Heart right ventricle (tissue), 16 donors: ENCODE results near the gene S100A12. TPM values are rescaled to one million over a fixed set of nuclear protein-coding genes. Genes with fewer than 3 reads are reported as not detected.

Experiments
- ATAC-seq, 8 donors: fragments of 200-7000 bp; cut with Tn5 transposase; one replicate each; pipeline ENCODE4 v1.9.1; 2020; ENCODE audit warnings: mild to moderate bottlenecking in 8 of 8, moderate library complexity in 8 of 8, moderate number of reproducible peaks in 1 of 8
- DNase-seq, 2 donors: peaks; one replicate each; pipeline ENCODE4 v3.0.0-alpha.2; 2020
- H3K27ac ChIP-seq, 10 donors: fragments of 200-600 bp; sonication (generic) in 2 of 10; one replicate each; pipeline versions ENCODE4 v1.5.0 to v1.8.0; 2020 to 2022; ENCODE audit warnings: mild to moderate bottlenecking in 3 of 10
- H3K27me3 ChIP-seq, 7 donors: fragments of 200-600 bp; one replicate each; pipeline ENCODE4 v1.8.0; 2021 to 2022; ENCODE audit warnings: mild to moderate bottlenecking in 2 of 7
- H3K36me3 ChIP-seq, 9 donors: fragments of 200-600 bp; sonication (generic) in 1 of 9; one replicate each; pipeline versions ENCODE4 v1.5.0 to v1.8.0; 2020 to 2022; ENCODE audit warnings: mild to moderate bottlenecking in 2 of 9
- H3K4me1 ChIP-seq, 9 donors: fragments of 200-600 bp; sonication (generic) in 1 of 9; one replicate each; pipeline versions ENCODE4 v1.5.0 to v1.8.0; 2020 to 2022; ENCODE audit warnings: mild to moderate bottlenecking in 4 of 9
- H3K4me3 ChIP-seq, 10 donors: fragments of 200-600 bp; sonication (generic) in 2 of 10; one replicate each; pipeline versions ENCODE4 v1.5.0 to v1.8.0; 2020 to 2022; ENCODE audit warnings: mild to moderate bottlenecking in 7 of 10, moderate library complexity in 2 of 10
- H3K9me3 ChIP-seq, 11 donors: fragments of 200-600 bp in 10 of 11; sonication (generic) in 2 of 11; one replicate each; pipeline versions ENCODE4 v1.5.0 to v1.8.0; 2013 to 2022; ENCODE audit warnings: mild to moderate bottlenecking in 2 of 11, control low read depth in 1 of 11, moderate library complexity in 1 of 11
- WGBS, 2 donors: extraction: QIAGEN DNeasy Blood & Tissue Kit; methylation state at CpG; one replicate each; pipeline ENCODE4 v1.1.7; 2013; ENCODE audit warnings: inconsistent platforms in 1 of 2; 5-methylcytosine and 5-hydroxymethylcytosine counted together
- intact Hi-C, 10 donors: fragments of 100-400 bp; cut with DNase I; formaldehyde crosslinking; loops; one replicate each; pipeline versions ENCODE4 v1.11.1 to v1.14.2; 2022
- polyA plus RNA-seq, 2 donors: library from polyadenylated mRNA; stranded (reverse); fragments of 200-250 nt; gene quantifications; one replicate each; pipeline ENCODE4 v1.2.3, GENCODE V29; 2013
- total RNA-seq, 10 donors: library from RNA; stranded (reverse); fragmentation: NEBNext Ultra II Directional in 3 of 10; extraction: Animal tissue kit (Norgen Biotek cat#: 25700) in 3 of 10; gene quantifications; one replicate each; pipeline versions ENCODE4 v1.2.1 to v1.2.4, GENCODE V29; 2021 to 2023
- TF ChIP-seq, protein P1 (sequence below), 9 donors: fragments of 200-600 bp; sonication (generic) in 2 of 9; IDR thresholded peaks; one replicate each; pipeline versions ENCODE4 v1.5.0 to v1.8.0; 2021 to 2022; ENCODE audit warnings: antibody characterized with exemption in 9 of 9, mild to moderate bottlenecking in 5 of 9, moderate library complexity in 1 of 9
- donor health status: Arrhythmogenic right ventricular cardiomyopathy.
- donor health status: ischemic (EF 13 %, LVEDD 7.1; RV severe dilation, severe dysfunction).
- donor health status: healthy with polysubstance abuse.
- donor health status: DM: no; HTN: yes; CAD: no.
- donor health status: DM: no; HTN: no; CAD: no.
- donor health status: ischemic (EF 25% LVEDD 6.9; RV normal size, moderate dysfunction).
- donor health status: ischemic (EF 25% LVEDD 5.7; RV mildly dilated, moderate dysfunction).
- donor health status: healthy.
- donor health status: DM: yes; HTN: yes; CAD: no.
- donor health status: Ischemic cardiomyopathy.
- donor health status: ischemic (EF 35%, LVEDD 5.7; RV mildly dilated, moderate dysfunction).
- donor health status: nonischemic (EF 11% LVEDD 7.7; RV severe dilation, severe dysfunction).
- donor health status: DM: yes; HTN: yes; CAD: no.
- donor health status: PGD.
- donor health status: ischemic (EF 29% LVEDD 5.4; RV normal size, mild dysfunction).
- donor health status: nonischemic (EF 23%, LVEDD 6.1; RV moderate dilation, normal function).

Gene S100A12
- total and polyA plus RNA-seq, 12 donors: 0.49 to 12.9 (median 4.1) TPM; not detected in 1

- Histone ChIP-seq H3K9me3 (no peaks in the 10 kb centered on the region), H3K27ac (no peak overlapping the region), H3K4me3 (no peak overlapping the region), H3K4me1 (peaks cover 0 to 21% (median 0%) of the 10 kb centered on the region in 9 donors), H3K27me3 (peaks cover 0 to 23% (median 14%) of the 10 kb centered on the region in 7 donors), H3K36me3 (no peaks in the 10 kb centered on the region)
- intact Hi-C loops: loop anchor here in 7 of 10 donors (2.0 to 10.0 kb wide), 6 partner anchors 53 to 390 kb away; partner anchors contain the start of gene S100A2 (in 5 of the 7)
- ATAC-seq (no peak), DNase-seq (no peak)
- WGBS, 2 donors: 70 to 79% methylated on average over 8 of the region's 8 CpGs
- TF ChIP-seq, protein P1, sequence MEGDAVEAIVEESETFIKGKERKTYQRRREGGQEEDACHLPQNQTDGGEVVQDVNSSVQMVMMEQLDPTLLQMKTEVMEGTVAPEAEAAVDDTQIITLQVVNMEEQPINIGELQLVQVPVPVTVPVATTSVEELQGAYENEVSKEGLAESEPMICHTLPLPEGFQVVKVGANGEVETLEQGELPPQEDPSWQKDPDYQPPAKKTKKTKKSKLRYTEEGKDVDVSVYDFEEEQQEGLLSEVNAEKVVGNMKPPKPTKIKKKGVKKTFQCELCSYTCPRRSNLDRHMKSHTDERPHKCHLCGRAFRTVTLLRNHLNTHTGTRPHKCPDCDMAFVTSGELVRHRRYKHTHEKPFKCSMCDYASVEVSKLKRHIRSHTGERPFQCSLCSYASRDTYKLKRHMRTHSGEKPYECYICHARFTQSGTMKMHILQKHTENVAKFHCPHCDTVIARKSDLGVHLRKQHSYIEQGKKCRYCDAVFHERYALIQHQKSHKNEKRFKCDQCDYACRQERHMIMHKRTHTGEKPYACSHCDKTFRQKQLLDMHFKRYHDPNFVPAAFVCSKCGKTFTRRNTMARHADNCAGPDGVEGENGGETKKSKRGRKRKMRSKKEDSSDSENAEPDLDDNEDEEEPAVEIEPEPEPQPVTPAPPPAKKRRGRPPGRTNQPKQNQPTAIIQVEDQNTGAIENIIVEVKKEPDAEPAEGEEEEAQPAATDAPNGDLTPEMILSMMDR (IDR thresholded peaks at IDR 0.05): no peak
Observed at GRCh38 chr1:153354515-153355193, 20.8 kb downstream of the S100A12 start.

GRCh38 chr1:153353226-153353947, 22.0 kb downstream of the S100A12 start:
- TF ChIP-seq, protein P1 (IDR thresholded peaks at IDR 0.05): peak in 5 of 9 donors; percentile 17 to 35 (median 30)
- 73 to 79% methylated on average over 7 of the region's 7 CpGs for WGBS, 2 donors
- H3K4me1 ChIP-seq: peaks cover 0 to 21% (median 0%) of the 10 kb centered on the region in 9 donors
- ATAC-seq (peak in 1 of 8 donors; percentile 55), DNase-seq (no peak)
- H3K36me3 ChIP-seq: no peaks in the 10 kb centered on the region
- peaks cover 0 to 36% (median 20%) of the 10 kb centered on the region in 7 donors for H3K27me3 ChIP-seq
- no peaks in the 10 kb centered on the region for H3K9me3 ChIP-seq
- H3K27ac ChIP-seq: no peak overlapping the region
- H3K4me3 ChIP-seq: no peak overlapping the region
- intact Hi-C loops: loop anchor here in 8 of 10 donors (1.0 to 10.0 kb wide), 7 partner anchors 139 to 391 kb away; partner anchors contain the start of gene S100A2 (in 5 of the 8)

GRCh38 chr1:153352523-153352922, 22.9 kb downstream of the S100A12 start:
- TF ChIP-seq, protein P1 (IDR thresholded peaks at IDR 0.05): peak; percentile 78 to 95 (median 93)
- H3K4me1 ChIP-seq: peaks cover 0 to 19% (median 0%) of the 10 kb centered on the region in 9 donors
- H3K9me3 ChIP-seq: no peaks in the 10 kb centered on the region
- H3K4me3 ChIP-seq: no peak overlapping the region
- DNase-seq: peak; percentile 50 to 54
- intact Hi-C loops: loop anchor here in 9 of 10 donors (1.0 to 10.0 kb wide), 7 partner anchors 140 to 392 kb away; partner anchors contain the start of gene S100A2 (in 5 of the 9)
- H3K27ac ChIP-seq: no peak overlapping the region
- no peaks in the 10 kb centered on the region for H3K36me3 ChIP-seq
- WGBS, 2 donors: 1% methylated on average over 4 of the region's 4 CpGs
- peaks cover 0 to 44% (median 24%) of the 10 kb centered on the region in 7 donors for H3K27me3 ChIP-seq
- ATAC-seq: peak in 7 of 8 donors; percentile 62 to 86 (median 81)

DNA sequence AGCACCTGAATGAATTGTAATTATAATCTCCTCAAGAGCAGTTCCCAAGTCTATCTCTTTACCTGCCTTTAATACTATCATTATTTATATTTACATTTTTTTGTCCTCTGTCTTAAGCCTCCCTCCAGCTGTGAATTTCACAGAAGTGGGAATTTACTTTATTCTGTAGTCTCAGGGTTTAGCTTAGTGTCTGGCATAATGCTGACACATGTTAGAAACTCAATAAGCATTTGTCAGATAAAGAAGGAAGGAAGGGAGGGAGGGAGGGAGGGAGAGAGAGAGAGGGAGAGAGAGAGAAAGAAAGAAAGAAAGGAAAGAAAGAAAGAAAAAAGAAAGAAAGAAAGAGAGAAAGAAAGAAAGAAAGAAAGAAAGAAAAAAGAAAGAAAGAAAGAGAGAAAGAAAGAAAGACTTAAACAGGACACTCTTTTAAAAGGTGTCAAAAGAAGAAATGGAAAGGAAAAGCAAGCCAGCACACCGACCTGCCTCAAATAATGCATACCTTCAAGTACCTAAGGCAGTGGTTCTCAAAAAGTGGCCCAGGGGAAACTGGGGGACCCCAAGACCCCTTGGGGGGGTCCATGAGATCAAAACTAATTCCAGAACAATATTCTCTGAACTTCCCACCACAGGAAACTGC, 25.0 kb downstream of the S100A12 start:
- H3K36me3 ChIP-seq: no peaks in the 10 kb centered on the region
- intact Hi-C loops: loop anchor here in 8 of 10 donors (2.0 to 10.0 kb wide), 5 partner anchors 144 to 394 kb away; partner anchors contain the start of gene S100A2 (in 5 of the 8)
- no peak for DNase-seq
- H3K27me3 ChIP-seq: peaks cover 0 to 60% (median 33%) of the 10 kb centered on the region in 7 donors
- H3K4me3 ChIP-seq: no peak overlapping the region
- H3K9me3 ChIP-seq: no peaks in the 10 kb centered on the region
- ATAC-seq: no peak
- no peak overlapping the region for H3K27ac ChIP-seq
- TF ChIP-seq, protein P1 (IDR thresholded peaks at IDR 0.05): no peak
- peaks cover 0 to 2% (median 0%) of the 10 kb centered on the region in 9 donors for H3K4me1 ChIP-seq
- 33 to 36% methylated on average over 1 of the region's 1 CpG for WGBS, 2 donors
